Right atrium auricular region (tissue), 2 donors: ENCODE data around the gene TMPRSS4. TPM values are rescaled to one million over a fixed set of nuclear protein-coding genes. Genes with fewer than 3 reads are reported as not detected.

ENCODE experiments used
- DNase-seq: peaks from one replicate; pipeline ENCODE4 v3.0.0-alpha.2; 2019; ENCODE audit warnings: low spot score
- H3K27ac ChIP-seq, 2 donors: fragments of 200-600 bp; sonication (generic); 1 replicate in 1 of 2; 2 replicates in 1 of 2; pipeline ENCODE4 v1.5.1; 2016 to 2019
- H3K27me3 ChIP-seq, 2 donors: fragments of 200-600 bp; sonication (generic); one replicate each; pipeline versions ENCODE4 v1.5.1 to v1.6.0; 2017 to 2019
- H3K36me3 ChIP-seq: fragments of 200-600 bp; sonication (generic); one replicate; pipeline ENCODE4 v1.5.1; 2016
- H3K4me1 ChIP-seq, 2 donors: fragments of 200-600 bp; sonication (generic); one replicate each; pipeline versions ENCODE4 v1.5.1 to v1.6.0; 2017 to 2019
- H3K4me3 ChIP-seq, 2 donors: fragments of 200-600 bp; sonication (generic); 1 replicate in 1 of 2; 2 replicates in 1 of 2; pipeline ENCODE4 v1.5.1; 2017 to 2019; ENCODE audit warnings: mild to moderate bottlenecking in 1 of 2, moderate library complexity in 1 of 2
- H3K9me3 ChIP-seq, 2 donors: fragments of 200-600 bp; sonication (generic); one replicate each; pipeline ENCODE4 v1.5.1; 2019
- total RNA-seq, 2 donors: library from RNA; depleted of rRNA; stranded (reverse); fragments of >200 nt; gene quantifications; one replicate each; pipeline ENCODE4 v1.1.0, GENCODE V29; 2016
- TF ChIP-seq, protein P1 (sequence below), 2 donors: fragments of 200-600 bp; sonication (generic); IDR thresholded peaks; one replicate each; pipeline ENCODE4 v1.5.1; 2019; ENCODE audit warnings: antibody characterized with exemption in 2 of 2

TMPRSS4 gene
- total RNA-seq, 2 donors from 2014 or later = not detected

DNA sequence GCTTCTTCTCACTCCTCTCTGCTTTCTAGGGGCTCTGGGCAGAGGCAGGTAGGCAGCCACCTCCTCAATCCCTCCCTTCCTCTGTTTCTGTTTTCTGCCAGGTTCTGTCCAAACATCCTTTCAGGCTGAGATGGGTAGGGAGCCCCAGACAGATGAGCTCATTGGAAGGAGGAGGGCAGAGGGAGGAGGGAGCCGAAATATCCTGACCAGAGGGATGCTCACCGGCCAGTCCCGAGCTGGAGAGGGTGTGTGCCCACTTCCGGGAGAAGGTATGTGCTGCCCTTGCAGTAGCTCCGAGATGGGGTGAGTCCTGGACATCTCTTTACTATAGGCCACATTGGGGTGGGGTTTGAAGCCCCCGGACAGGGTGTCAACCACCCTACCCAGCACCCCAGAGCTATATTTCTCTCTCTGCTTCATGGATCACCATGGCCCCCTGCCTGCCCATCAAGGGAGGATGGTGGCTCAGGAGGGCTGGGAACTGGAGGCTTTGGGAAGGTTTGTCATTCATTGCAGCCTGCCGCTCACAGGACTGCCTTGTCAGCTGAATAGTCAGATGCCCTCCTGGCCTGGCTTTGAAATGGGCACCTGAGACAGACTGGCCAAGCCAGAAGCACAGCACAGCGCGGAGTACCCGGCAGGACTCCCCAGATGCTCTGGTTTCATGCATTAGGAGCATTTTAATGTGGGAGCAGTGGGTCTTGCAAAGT is 80.5 kb downstream of the TMPRSS4 start:
- Histone ChIP-seq H3K4me3 (no peak overlapping the region), H3K36me3 (no peaks in the 10 kb centered on the region), H3K9me3 (no peaks in the 10 kb centered on the region), H3K27ac (no peak overlapping the region), H3K4me1 (peaks cover 0 to 24% of the 10 kb centered on the region in 2 donors), H3K27me3 (no peaks in the 10 kb centered on the region)
- TF ChIP-seq, protein P1, sequence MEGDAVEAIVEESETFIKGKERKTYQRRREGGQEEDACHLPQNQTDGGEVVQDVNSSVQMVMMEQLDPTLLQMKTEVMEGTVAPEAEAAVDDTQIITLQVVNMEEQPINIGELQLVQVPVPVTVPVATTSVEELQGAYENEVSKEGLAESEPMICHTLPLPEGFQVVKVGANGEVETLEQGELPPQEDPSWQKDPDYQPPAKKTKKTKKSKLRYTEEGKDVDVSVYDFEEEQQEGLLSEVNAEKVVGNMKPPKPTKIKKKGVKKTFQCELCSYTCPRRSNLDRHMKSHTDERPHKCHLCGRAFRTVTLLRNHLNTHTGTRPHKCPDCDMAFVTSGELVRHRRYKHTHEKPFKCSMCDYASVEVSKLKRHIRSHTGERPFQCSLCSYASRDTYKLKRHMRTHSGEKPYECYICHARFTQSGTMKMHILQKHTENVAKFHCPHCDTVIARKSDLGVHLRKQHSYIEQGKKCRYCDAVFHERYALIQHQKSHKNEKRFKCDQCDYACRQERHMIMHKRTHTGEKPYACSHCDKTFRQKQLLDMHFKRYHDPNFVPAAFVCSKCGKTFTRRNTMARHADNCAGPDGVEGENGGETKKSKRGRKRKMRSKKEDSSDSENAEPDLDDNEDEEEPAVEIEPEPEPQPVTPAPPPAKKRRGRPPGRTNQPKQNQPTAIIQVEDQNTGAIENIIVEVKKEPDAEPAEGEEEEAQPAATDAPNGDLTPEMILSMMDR (IDR thresholded peaks at IDR 0.05) = no peak
- no peak for DNase-seq

DNA sequence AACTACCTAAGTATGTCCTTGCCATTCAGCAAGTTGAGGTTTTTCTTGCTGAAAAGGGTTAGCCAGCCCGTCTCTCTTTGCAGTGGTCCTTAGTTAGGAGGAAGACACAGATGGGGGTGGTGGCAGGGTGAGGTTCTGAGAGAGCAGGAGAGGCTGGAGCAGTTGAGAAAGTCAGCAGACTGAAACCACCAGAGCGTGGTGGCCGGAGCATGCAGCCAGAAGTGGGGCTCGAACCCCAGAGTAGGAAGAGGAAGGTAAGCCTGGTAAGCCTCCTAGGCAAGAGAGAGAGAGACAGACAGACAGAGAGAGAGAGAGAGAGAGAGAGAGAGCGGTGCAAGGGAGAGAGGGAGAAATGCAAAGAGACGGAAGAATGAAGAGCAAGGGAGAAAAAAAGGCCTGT is 84.9 kb downstream of the TMPRSS4 start:
- TF ChIP-seq, protein P1 (IDR thresholded peaks at IDR 0.05) = no peak
- no peaks in the 10 kb centered on the region for H3K27me3 ChIP-seq
- no peaks in the 10 kb centered on the region for H3K9me3 ChIP-seq
- no peak overlapping the region for H3K4me3 ChIP-seq
- no peaks in the 10 kb centered on the region for H3K36me3 ChIP-seq
- H3K27ac ChIP-seq = no peak overlapping the region
- DNase-seq = no peak
- peaks cover 0 to 3% of the 10 kb centered on the region in 2 donors for H3K4me1 ChIP-seq

DNA sequence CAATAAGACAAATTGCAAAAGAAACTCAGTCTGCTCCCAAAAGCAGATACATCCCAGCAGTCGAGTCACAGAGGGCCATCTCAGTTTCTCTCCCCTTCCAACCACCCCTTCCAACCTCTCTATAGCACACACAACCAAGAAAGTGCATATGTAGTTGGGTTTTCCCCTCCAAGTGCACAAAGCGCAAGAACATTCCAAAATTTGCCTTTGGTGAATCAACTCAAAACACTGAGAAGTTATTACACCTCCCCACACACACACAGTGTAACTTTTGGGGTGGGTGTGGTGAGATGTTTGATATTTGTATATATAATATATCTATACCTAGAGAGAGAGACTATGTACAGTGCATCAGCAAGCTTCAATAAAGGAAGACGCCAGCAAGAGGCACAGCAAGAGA is 86.0 kb downstream of the TMPRSS4 start:
- TF ChIP-seq, protein P1 (IDR thresholded peaks at IDR 0.05) = no peak
- Histone ChIP-seq H3K27ac (no peak overlapping the region), H3K9me3 (no peaks in the 10 kb centered on the region), H3K36me3 (no peaks in the 10 kb centered on the region), H3K4me3 (no peak overlapping the region), H3K27me3 (no peaks in the 10 kb centered on the region), H3K4me1 (peaks cover 0 to 3% of the 10 kb centered on the region in 2 donors)
- DNase-seq = no peak

DNA sequence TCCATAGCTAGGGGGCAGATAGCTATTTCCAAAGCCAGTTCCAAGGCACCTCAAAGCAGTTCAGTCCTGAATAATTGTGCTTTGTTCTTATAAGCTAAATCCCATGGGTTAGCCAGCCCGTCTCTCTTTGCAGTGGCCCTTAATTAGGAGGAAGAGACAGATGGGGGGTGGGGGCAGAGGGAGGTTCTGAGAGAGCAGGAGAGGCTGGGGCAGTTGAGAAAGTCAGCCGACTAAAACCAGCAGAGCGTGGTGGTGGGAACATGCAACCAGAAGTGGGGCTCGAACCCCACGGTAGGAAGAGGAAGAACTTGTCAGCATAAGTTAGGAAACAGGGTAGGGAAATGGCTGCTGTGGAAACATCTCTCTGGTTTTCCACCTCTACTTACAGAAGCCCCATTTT is 86.6 kb downstream of the TMPRSS4 start:
- TF ChIP-seq, protein P1 (IDR thresholded peaks at IDR 0.05) = no peak
- H3K27me3 ChIP-seq = no peaks in the 10 kb centered on the region

DNA sequence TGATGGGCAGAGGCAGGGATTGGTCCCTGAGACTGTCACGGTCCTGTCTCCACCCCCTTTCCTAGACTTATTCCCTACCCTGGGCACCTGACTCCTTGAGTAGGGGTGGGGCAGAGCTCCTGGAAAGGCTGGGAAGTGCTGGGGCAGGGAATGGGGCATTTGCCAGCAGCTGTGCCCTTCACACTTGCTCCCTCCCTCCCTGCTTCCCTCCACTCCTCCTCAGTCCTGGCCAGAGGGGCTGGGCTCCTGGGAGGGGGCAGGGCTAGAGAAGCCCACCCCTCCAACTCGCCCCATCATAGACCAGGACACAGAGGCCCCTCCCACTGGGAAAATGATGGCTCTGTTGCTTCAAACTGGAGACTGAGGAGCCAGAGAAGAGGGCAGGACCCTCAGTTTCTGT is 88.0 kb downstream of the TMPRSS4 start:
- Histone ChIP-seq H3K36me3 (no peaks in the 10 kb centered on the region), H3K4me1 (peaks cover 0 to 3% of the 10 kb centered on the region in 2 donors), H3K27me3 (no peaks in the 10 kb centered on the region), H3K4me3 (no peak overlapping the region), H3K27ac (no peak overlapping the region), H3K9me3 (no peaks in the 10 kb centered on the region)
- DNase-seq = no peak
- TF ChIP-seq, protein P1 (IDR thresholded peaks at IDR 0.05) = no peak

More for the DNA sequence above, 86.6 kb downstream of the TMPRSS4 start:
- Histone ChIP-seq H3K27ac (no peak overlapping the region), H3K36me3 (no peaks in the 10 kb centered on the region), H3K4me1 (peaks cover 0 to 3% of the 10 kb centered on the region in 2 donors), H3K4me3 (no peak overlapping the region), H3K9me3 (no peaks in the 10 kb centered on the region)
- DNase-seq = no peak

DNA sequence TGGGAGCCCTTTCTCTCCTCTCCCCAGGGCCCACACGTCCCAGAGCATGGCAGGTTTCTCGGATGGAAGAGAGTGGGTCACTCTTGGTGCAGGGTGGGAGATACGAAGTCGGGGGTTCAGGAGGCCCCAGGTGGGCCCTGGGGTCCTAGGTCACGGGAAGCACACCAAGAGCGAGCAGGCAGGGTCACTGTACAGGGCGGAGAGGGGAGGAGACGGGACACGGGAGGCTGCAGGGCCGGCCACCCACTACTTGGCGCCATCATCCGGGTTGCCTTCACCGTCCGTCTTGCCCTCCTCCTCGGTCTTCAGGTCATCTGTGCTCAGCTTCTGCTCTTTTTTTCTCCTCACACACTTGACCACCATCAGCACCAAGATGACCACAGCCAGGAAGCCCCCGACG is 89.8 kb downstream of the TMPRSS4 start:
- no peak overlapping the region for H3K4me3 ChIP-seq
- no peak overlapping the region for H3K27ac ChIP-seq
- H3K36me3 ChIP-seq = no peaks in the 10 kb centered on the region
- H3K4me1 ChIP-seq = peaks cover 0 to 14% of the 10 kb centered on the region in 2 donors
- DNase-seq = no peak
- no peaks in the 10 kb centered on the region for H3K9me3 ChIP-seq
- no peaks in the 10 kb centered on the region for H3K27me3 ChIP-seq
- TF ChIP-seq, protein P1 (IDR thresholded peaks at IDR 0.05) = no peak
